Tibial nerve (tissue), 3 donors: ENCODE measurements around the gene EFCAB8.

Experiments
- POLR2A ChIP-seq, 2 donors: fragments of 450-650 bp; IDR thresholded peaks; one replicate each; pipeline ENCODE4 v1.6.1; 2017; ENCODE audit warnings: antibody characterized with exemption in 2 of 2, mild to moderate bottlenecking in 2 of 2, moderate library complexity in 2 of 2
- TF ChIP-seq, protein P1 (sequence below), 5 experiments: fragments of 200-600 bp in 3 of 5; fragments of 450-650 bp in 2 of 5; sonication (generic) in 3 of 5; IDR thresholded peaks; one replicate each; pipeline ENCODE4 v1.5.1; 2016 to 2019; ENCODE audit warnings: antibody characterized with exemption in 5 of 5, mild to moderate bottlenecking in 3 of 5, moderate library complexity in 2 of 5

GRCh38 chr20:32970115-32970972, 111.6 kb downstream of the EFCAB8 start:
- TF ChIP-seq, protein P1, sequence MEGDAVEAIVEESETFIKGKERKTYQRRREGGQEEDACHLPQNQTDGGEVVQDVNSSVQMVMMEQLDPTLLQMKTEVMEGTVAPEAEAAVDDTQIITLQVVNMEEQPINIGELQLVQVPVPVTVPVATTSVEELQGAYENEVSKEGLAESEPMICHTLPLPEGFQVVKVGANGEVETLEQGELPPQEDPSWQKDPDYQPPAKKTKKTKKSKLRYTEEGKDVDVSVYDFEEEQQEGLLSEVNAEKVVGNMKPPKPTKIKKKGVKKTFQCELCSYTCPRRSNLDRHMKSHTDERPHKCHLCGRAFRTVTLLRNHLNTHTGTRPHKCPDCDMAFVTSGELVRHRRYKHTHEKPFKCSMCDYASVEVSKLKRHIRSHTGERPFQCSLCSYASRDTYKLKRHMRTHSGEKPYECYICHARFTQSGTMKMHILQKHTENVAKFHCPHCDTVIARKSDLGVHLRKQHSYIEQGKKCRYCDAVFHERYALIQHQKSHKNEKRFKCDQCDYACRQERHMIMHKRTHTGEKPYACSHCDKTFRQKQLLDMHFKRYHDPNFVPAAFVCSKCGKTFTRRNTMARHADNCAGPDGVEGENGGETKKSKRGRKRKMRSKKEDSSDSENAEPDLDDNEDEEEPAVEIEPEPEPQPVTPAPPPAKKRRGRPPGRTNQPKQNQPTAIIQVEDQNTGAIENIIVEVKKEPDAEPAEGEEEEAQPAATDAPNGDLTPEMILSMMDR (IDR thresholded peaks at IDR 0.05) = no peak
- TF ChIP-seq POLR2A (IDR thresholded peaks at IDR 0.05) = no peak
